HG02763 (cell line): ENCODE measurements around the gene ARL5C.
"Not testable (repeated sequence)": the region's sequence is repeated elsewhere in the genome, so short reads cannot be mapped to it uniquely, and the experiment has no call there.

ENCODE experiments used
- ATAC-seq: cut with Tn5 transposase; IDR thresholded peaks from one replicate; pipeline ENCODE4 v1.9.1; 2021; ENCODE audit warnings: mild to moderate bottlenecking, moderate library complexity; ENCODE audit not compliant: unreplicated experiment

ARL5C gene

GRCh38 chr17:39141915-39142664 is 23.9 kb downstream of the ARL5C start:
- ATAC-seq, result no peak

GRCh38 chr17:39141294-39141693 is 24.7 kb downstream of the ARL5C start:
- ATAC-seq, result no peak

GRCh38 chr17:39139561-39139960 is 26.4 kb downstream of the ARL5C start:
- no peak for ATAC-seq

DNA sequence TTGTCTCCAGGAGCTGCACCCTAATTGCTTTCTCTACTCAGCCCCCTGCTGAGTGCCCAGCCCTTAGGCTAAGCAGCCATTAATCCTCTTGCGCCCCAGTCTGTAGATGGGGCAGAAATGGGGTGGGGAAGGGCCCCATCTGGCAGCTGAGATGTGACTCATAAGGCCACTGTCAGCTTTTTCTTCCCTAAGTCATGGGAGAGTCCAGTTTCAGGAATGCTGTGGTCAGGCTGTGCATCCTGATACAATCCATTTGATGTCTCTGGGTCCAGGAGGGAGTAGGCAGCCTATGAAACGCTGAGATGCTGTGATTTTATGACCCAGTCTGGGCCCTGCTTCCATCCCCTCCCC is 26.8 kb downstream of the ARL5C start:
- no peak for ATAC-seq

GRCh38 chr17:39138431-39139160 is 27.4 kb downstream of the ARL5C start:
- ATAC-seq, result no peak

DNA sequence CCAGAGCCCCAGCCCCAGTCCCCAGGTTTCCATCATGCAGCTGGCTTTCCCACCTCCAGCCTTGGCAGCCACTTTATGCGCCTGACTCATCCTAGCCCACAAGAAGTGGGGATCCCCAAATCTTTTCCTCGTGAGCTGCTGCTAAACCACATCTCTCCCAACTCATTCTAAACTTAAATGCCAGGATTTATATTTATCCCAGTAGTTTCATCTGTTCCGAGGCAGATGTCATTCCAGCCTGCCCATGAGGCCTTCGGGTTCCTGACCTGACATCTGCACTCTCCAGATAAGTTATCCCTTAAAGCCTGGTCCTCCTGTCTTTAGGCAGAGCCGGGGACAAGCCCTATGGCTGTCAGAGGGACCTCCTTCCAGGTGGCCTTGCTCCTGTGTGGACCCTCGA is 31.1 kb downstream of the ARL5C start:
- ATAC-seq, result no peak

DNA sequence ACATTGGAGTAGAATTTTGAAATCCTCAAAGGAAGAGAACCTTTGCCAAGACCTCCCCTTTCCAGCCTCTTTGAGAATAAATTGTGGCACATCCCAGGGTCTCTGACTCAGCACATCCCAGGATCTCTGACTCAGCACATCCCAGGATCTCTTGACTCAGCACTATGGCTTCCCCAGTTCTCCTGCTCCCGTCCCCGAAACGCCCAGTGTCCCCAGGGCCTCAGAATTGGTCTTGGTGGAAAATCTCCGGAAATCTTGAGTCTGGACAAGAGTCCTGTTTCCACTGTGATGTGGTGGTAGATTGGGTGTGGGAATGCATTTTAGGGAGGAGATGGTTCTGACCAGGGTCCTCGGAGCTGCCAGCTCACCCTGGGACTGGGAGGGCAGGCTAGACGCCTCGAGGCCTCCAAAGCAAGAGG is 33.8 kb downstream of the ARL5C start:
- no peak for ATAC-seq

DNA sequence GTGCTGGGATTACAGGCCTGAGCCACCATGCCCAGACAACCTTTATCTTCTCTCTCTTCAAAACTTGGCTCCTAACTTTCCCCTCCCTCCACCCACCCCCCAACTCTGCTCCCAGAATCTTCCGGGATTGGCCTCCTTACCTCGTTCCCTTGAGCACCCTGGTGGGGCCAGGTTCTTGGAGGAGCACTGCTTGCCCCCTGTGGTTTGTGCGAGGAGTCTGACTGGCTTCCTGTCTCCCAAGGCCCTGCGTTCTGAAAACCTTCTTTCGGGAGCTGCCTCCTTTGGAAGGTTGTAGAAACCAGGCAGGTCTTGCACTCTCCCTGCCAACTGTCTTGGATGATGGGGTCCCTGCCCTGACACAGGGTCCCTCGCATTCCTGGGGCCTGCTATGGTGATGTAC is 34.3 kb downstream of the ARL5C start:
- no peak for ATAC-seq

DNA sequence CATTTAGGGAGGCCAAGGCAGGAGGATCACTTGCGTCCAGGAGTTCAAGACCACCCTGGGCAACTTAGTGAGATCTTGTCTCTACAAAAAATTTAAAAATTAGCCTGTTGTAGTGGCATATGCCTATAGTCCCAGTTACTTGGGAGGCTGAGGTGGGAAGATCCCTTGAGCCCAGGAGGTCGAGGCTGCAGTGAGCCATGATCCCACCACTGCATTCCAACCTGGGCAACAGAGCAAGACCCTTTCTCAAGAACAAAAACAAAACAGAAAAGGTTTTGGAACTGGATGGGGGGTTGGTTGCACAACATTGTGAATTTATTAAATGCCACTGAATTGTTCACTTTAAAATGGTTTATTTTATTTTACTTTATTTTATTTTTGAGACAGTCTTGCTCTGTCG is 35.8 kb downstream of the ARL5C start:
- ATAC-seq, result no peak

GRCh38 chr17:39129544-39129943 is 36.4 kb downstream of the ARL5C start:
- not testable (repeated sequence) for ATAC-seq

GRCh38 chr17:39126436-39126835 is 39.5 kb downstream of the ARL5C start:
- no peak for ATAC-seq

DNA sequence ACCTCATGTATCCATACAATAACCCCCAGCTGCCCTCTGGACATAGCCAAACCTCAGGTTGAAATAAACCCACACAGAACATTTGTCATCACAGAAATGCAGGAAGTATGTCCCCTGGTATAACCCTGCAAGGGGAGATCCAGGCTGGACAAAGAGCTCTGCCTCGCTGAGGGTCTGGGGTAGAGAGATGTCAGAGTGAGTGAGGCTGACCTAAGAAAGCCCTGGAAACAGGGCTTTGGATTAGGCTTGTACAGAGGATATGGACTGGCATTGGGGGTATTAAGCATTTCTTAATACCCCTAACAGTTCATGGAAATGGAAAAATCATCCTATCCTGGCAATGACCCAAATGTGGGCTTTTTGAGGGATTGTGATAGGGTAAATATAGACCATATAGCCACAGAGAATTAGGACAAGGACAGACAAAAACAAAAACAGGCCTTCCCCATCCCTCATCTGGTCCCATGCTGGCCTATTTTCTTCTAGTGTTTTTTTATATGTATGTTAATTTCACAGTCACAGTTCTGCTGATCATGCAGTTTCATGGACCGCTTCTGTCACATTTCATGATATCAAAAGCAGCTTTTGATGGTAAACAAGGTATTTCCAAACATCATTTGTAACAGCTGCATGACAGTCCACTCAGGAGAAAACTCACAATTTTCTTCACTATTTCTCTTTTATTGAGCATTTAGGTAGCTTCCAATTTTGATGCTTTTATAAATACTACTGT is 40.7 kb downstream of the ARL5C start:
- no peak for ATAC-seq

- no peak for ATAC-seq
Measured at GRCh38 chr17:39123627-39124026, 42.3 kb downstream of the ARL5C start.

DNA sequence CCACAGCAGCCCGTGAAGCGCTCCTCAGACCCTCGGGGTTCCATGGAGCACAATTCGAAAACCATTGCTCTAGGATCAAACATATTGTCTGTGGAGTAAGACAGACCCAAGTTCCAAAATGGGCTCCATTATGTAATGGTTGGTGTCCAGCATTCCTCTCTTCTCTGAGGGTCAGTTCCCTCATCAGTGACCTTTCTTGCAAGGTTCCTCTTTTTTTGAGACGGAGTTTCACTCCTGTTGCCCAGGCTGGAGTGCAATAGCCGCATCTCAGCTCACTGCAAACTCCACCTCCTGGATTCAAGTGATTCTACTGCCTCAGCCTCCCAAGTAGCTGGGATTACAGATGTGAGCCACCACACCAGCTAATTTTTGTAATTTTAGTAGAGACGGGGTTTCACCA is 43.0 kb downstream of the ARL5C start:
- no peak for ATAC-seq

- not testable (repeated sequence) for ATAC-seq
Measured at GRCh38 chr17:39121919-39122318, 44.0 kb downstream of the ARL5C start.

DNA sequence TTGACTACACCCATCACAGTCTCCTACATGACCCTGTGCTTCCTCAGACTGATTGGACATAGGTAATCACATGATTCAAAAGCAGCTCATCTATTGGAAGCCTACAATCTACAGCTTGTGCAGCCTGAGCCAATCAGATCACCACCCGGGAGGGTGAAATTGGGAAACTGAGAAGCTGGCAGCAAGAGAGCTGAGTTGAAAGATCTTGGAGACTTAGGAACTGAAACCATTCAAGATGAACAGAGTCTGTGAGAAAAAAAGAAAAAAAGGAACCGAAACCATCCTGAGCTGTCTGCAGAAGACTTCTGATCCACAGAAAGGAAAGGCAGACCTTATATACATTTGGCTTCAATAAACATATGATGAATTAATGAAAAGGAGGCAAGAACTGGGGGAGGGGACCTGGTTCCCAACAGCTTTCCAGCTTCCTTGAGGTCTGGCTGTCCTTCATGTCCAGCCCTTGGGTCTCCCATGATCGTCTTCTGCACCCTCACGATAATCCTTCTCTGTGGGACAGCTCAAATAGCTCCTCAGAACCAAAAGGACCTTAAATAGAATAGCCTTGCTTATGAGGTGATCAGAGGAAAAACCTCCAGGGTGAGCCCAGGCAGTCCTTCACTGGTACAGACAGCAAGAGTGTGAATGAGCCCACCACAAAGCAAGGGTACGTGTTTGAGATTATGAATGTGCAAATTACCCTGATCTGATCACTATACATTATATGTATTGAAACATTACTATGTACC is 47.1 kb downstream of the ARL5C start:
- ATAC-seq, result no peak

GRCh38 chr17:39116224-39116623 is 49.7 kb downstream of the ARL5C start:
- no peak for ATAC-seq

- no peak for ATAC-seq
Measured at GRCh38 chr17:39115135-39115534, 50.8 kb downstream of the ARL5C start.

DNA sequence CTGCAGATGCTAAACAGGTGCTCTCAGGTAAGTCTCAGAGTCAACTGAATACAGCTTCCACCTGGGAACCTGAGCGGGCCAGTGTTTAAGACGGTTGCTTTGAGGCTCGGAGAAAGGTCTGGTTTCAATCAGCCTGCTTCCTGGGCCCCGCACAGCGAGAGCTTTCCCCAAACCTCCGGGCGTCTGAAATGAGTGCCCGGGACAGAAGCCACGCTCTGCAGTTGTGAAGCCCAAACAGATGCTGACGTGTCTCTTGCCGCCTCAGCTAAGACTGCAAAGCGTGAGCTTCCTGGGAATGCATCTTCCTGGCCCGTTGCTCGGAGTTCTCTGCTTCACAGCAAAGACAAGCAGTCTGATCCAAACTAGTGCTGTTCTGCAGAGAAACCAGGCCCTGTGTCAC is 51.2 kb downstream of the ARL5C start:
- ATAC-seq, result no peak

DNA sequence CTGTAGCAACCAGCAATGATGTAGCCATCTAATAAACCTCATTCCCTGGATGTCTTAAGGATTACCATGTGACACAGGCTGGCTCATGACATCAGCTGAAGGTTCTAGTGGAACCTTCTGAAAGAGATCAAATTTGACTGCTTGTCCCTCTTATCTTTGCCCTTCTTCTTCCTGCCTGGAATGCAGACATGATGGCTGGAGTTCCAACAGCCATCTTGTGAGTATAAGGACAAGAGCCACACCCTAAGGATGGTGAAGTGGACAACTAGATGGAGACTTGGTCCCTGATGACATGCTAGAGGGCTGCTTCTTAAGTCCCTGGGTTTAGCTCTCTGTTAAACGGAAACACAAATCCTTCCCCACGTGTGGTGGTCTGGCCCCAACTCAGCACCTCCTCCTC is 52.1 kb downstream of the ARL5C start:
- no peak for ATAC-seq

DNA sequence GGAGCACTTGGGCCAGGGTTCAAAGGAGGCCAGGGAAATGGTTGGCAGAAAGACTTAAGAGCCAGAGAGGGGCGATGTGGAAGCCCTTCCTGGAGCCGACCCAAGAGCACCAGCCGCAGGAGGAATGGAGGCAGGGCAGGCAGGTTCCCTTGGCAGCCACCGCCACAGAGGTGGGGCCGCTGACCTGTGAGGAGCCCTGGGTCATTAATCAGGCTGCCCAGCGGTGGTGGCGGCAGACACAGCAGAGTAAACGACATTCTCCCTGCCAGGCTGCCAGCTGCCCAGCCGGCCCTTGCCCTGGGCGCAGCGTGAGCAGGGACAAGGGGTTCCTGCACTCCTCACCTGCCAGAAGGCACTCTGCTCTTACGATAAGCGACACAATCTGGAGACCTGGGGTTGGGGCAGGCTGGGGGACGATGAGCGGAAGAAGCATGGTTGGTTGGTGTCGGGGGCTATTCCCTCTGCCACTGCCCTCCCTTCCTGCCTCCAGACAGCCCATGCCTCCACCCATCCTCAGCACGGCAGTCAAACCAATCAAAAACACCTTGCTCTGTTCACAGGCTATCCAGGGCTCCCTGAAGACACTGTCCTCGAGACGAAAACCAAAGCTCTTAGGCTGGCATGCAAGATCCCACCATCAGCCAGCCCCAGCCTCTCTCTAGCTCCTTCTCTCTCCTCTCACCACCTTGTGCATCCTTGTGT is 55.4 kb downstream of the ARL5C start:
- no peak for ATAC-seq
